GM21360 (cell line): ENCODE data around the gene FCER1G.

ENCODE experiments used
- ATAC-seq: cut with Tn5 transposase; IDR thresholded peaks from one replicate; pipeline ENCODE4 v1.9.1; 2021; ENCODE audit warnings: mild to moderate bottlenecking, moderate library complexity; ENCODE audit not compliant: unreplicated experiment

FCER1G gene

DNA sequence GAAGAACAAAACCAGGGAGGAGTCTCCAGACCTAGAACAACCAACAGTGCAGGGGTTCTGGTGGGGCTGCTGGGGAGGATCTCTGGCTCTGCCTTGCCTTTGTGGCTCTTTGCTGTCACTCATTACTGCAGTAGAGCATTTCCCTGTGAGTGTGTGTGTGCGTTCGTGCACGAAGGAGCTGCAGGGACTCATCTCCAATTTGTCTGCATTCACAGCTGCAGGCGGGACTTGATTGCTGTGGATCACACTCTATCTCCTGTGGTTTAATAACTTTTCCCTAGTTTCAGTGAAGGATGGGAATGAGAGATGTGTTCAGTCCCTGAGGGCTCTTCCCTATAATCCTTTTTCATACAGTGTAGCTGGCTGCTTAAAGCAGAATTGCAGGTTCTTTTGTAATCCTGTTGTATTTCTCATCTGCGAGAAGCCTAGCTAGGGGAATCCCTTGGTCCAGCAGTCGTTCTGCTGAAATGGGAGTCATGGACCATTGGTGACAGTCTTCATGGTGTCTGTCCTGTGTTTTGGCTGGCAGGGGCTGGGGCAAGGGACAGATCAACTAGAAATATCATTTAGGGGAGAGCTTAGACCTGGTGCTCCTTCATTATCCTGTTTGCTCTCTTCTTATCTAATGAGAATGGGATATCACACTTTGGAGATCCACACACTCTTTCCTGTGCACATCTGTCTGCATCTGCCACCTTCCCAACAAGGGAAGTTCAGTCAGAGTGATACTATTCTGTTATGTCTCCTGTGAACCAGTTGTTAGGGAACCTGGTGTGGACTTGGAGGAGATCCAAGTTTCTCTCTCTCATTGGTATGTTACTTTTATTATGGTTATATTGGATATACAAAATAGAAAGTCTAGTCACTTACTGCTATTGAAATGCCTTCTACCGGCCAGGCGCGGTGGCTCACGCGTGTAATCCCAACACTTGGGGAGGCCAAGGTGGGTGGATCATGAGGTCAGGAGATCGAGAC, 46.5 kb downstream of the FCER1G start:
- ATAC-seq: no peak

DNA sequence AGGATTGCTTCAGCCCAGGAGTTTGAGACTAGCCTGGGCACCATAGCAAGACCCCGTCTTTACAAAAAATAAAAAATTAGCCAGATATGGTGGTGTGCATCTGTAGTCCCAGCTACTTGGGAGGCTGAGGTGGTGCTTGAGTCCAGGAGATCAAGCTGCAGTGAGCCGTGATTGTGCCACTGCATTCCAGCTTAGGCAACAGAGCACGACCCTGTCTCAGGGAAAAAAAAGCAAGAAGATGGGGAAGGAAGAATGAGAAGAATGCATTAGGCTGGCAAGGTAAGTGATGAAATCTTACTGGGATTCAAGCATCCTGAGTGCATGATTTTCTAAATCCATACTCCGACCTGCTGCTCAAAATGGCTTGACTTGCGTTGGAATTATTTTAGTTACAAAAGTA, 50.2 kb downstream of the FCER1G start:
- ATAC-seq: no peak

DNA sequence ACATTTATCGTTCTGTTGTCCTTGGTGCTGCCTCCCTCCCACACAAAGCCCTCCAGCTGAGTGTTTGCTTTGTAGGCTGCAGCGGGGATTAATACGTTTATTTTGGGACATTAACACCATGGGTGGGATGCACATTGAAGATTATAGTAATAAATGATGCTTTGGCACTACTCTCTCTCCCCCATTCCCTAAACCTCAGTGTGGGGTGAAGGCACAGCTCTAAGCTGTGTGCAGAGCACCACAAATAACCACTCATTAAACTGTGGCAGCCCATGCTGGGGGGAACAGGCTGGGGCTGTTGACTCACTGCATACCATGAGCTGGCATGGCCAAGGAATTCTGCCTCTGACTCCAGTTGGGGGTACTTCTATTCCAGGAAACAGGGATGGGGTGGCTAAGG, 51.1 kb downstream of the FCER1G start:
- no peak for ATAC-seq

DNA sequence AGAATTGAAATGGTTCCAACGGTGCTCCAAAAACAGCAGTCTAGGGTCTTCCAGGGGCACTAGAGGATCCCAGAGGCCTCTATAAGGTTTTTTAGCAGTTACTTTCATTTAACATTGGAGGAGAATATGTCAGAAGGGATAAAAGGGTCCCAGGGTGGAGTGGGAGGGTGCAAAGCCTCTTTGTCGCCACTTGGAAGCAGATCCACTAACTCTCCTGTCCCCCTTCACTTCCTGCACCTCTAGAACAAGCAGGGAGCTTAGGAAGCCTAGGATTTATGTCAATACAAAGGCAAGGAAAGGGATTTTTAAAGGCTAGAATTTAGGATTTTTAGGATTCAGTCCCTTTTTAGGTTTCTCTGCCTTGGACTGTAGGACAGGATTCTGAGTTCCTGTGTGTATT, 51.7 kb downstream of the FCER1G start:
- ATAC-seq: no peak

- ATAC-seq: no peak
Measured at GRCh38 chr1:161267321-161267720, 52.2 kb downstream of the FCER1G start.
